ENCODE measurements around the gene PRKAG1. TPM values are rescaled to one million over a fixed set of nuclear protein-coding genes. Genes with fewer than 3 reads are reported as not detected.
A peak's percentile ranks its signal among the peaks of the same experiment; 100 is the strongest.

PRKAG1 gene
- polyA plus RNA-seq, 3 donors = 35.9 to 58.9 (median 50.1) TPM

- peaks cover 98% of the 10 kb centered on the region for H4K20me1 ChIP-seq (ENCODE audit: insufficient read depth, low read length)
- DNase-seq = no peak
- H3K4me2 ChIP-seq (replicated peaks; ENCODE audit: extremely low read depth, low read length, poor library complexity, severe bottlenecking) = no peak overlapping the region
- peaks cover 16% of the 10 kb centered on the region for H3K79me2 ChIP-seq (ENCODE audit: insufficient read depth, low read length)
- intact Hi-C loops (cut with micrococcal nuclease) = loop anchor here in 1 of 2 donors (10.0 kb wide), 1 partner anchor 52 kb away; the partner anchor contains the start of gene DDN
- Mint-ChIP-seq H3K4me1 (no peaks in the 10 kb centered on the region), H3K4me3 (no peak overlapping the region), H3K9me3 (no peaks in the 10 kb centered on the region), H3K36me3 (peaks cover 93 to 100% of the 10 kb centered on the region in 2 donors), H3K27me3 (ENCODE audit: low read depth in 3 of 3) (no peaks in the 10 kb centered on the region), H3K27ac (peak overlapping the region in 2 of 7 donors; percentile 25 to 54)
- no peaks in the 10 kb centered on the region for H3K9me3 ChIP-seq (replicated peaks in 1 of 2; ENCODE audit: control insufficient read depth in 1 of 2, insufficient read depth in 1 of 2, low read length in 2 of 2)
- no peak overlapping the region for H3K9ac ChIP-seq (ENCODE audit: insufficient read depth, low read length, poor library complexity, severe bottlenecking)
- peaks cover 100% of the 10 kb centered on the region in 2 donors for H3K36me3 ChIP-seq (replicated peaks in 1 of 2; ENCODE audit: control insufficient read depth in 1 of 2, insufficient read depth in 2 of 2, low read length in 2 of 2)
- no peak for TF ChIP-seq CTCF (IDR thresholded peaks at IDR 0.05)
- H2AFZ ChIP-seq (ENCODE audit: insufficient read depth, low read depth, low read length, poor library complexity, severe bottlenecking) = no peak overlapping the region
- H3K4me3 ChIP-seq (replicated peaks in 1 of 3; ENCODE audit: low read depth in 2 of 3, low read length in 3 of 3) = no peak overlapping the region
- WGBS (ENCODE audit: insufficient coverage) = 99% methylated on average over 6 of the region's 12 CpGs
- no peak overlapping the region for H3K27ac ChIP-seq (ENCODE audit: low read depth in 1 of 2, low read length in 2 of 2)
- H3K27me3 ChIP-seq (ENCODE audit: control insufficient read depth in 2 of 2, insufficient read depth in 2 of 2, low read length in 2 of 2) = no peaks in the 10 kb centered on the region
- no peaks in the 10 kb centered on the region for H3K4me1 ChIP-seq (ENCODE audit: control insufficient read depth in 1 of 2, insufficient read depth in 2 of 2, low read length in 2 of 2)
Observed at GRCh38 chr12:49046129-49046895, 27.7 kb upstream of the PRKAG1 start.

GRCh38 chr12:49044660-49045059 lies 26.1 kb upstream of the PRKAG1 start:
- no peak overlapping the region for H3K9ac ChIP-seq (ENCODE audit: insufficient read depth, low read length, poor library complexity, severe bottlenecking)
- no peaks in the 10 kb centered on the region for H3K9me3 ChIP-seq (replicated peaks in 1 of 2; ENCODE audit: control insufficient read depth in 1 of 2, insufficient read depth in 1 of 2, low read length in 2 of 2)
- no peak overlapping the region for H3K27ac ChIP-seq (ENCODE audit: low read depth in 1 of 2, low read length in 2 of 2)
- Mint-ChIP-seq H3K27ac (peak overlapping the region in 1 of 7 donors; percentile 43), H3K36me3 (peaks cover 92 to 100% of the 10 kb centered on the region in 2 donors), H3K27me3 (ENCODE audit: low read depth in 3 of 3) (no peaks in the 10 kb centered on the region), H3K9me3 (no peaks in the 10 kb centered on the region), H3K4me1 (no peaks in the 10 kb centered on the region), H3K4me3 (no peak overlapping the region)
- intact Hi-C loops (cut with micrococcal nuclease) = loop anchor here in 1 of 2 donors (10.0 kb wide), 1 partner anchor 50 kb away; the partner anchor contains the start of gene DDN
- H2AFZ ChIP-seq (ENCODE audit: insufficient read depth, low read depth, low read length, poor library complexity, severe bottlenecking) = no peak overlapping the region
- TF ChIP-seq CTCF (IDR thresholded peaks at IDR 0.05) = no peak
- no peak for DNase-seq
- H3K27me3 ChIP-seq (ENCODE audit: control insufficient read depth in 2 of 2, insufficient read depth in 2 of 2, low read length in 2 of 2) = no peaks in the 10 kb centered on the region
- H3K4me1 ChIP-seq (ENCODE audit: control insufficient read depth in 1 of 2, insufficient read depth in 2 of 2, low read length in 2 of 2) = no peaks in the 10 kb centered on the region
- H3K36me3 ChIP-seq (replicated peaks in 1 of 2; ENCODE audit: control insufficient read depth in 1 of 2, insufficient read depth in 2 of 2, low read length in 2 of 2) = peaks cover 100% of the 10 kb centered on the region in 2 donors
- H3K79me2 ChIP-seq (ENCODE audit: insufficient read depth, low read length) = peaks cover 6% of the 10 kb centered on the region
- 96% methylated on average over 10 of the region's 12 CpGs for WGBS (ENCODE audit: insufficient coverage)
- H3K4me2 ChIP-seq (replicated peaks; ENCODE audit: extremely low read depth, low read length, poor library complexity, severe bottlenecking) = no peak overlapping the region
- no peak overlapping the region for H3K4me3 ChIP-seq (replicated peaks in 1 of 3; ENCODE audit: low read depth in 2 of 3, low read length in 3 of 3)
- peaks cover 97% of the 10 kb centered on the region for H4K20me1 ChIP-seq (ENCODE audit: insufficient read depth, low read length)
